Gastroesophageal sphincter (tissue), 3 donors: ENCODE data around the gene AHI1.

Source experiments
- CTCF ChIP-seq, 4 experiments: fragments of 200-600 bp in 2 of 4; fragments of 450-650 bp in 2 of 4; sonication (generic) in 1 of 4; IDR thresholded peaks; one replicate each; pipeline ENCODE4 v1.5.1; 2017 to 2019; ENCODE audit warnings: antibody characterized with exemption in 4 of 4, mild to moderate bottlenecking in 2 of 4, moderate library complexity in 2 of 4
- EP300 ChIP-seq: sonication (generic); formaldehyde crosslinking; IDR thresholded peaks from one replicate; pipeline ENCODE4 v1.6.1; 2017; ENCODE audit warnings: antibody characterized with exemption, mild to moderate bottlenecking
- POLR2A ChIP-seq, 2 donors: fragments of 450-650 bp; IDR thresholded peaks; one replicate each; pipeline ENCODE4 v1.6.1; 2017; ENCODE audit warnings: antibody characterized with exemption in 2 of 2, mild to moderate bottlenecking in 2 of 2, moderate library complexity in 1 of 2
- POLR2AphosphoS5 ChIP-seq: sonication (generic); formaldehyde crosslinking; IDR thresholded peaks from one replicate; pipeline ENCODE4 v1.6.1; 2017; ENCODE audit warnings: antibody characterized with exemption

- no peak for TF ChIP-seq POLR2AphosphoS5
- TF ChIP-seq CTCF (IDR thresholded peaks at IDR 0.05): no peak
- no peak for TF ChIP-seq POLR2A (IDR thresholded peaks at IDR 0.05)
- no peak for TF ChIP-seq EP300
Measured at GRCh38 chr6:135300576-135300975, 197.0 kb downstream of the AHI1 start.
